Hepatocyte (in vitro differentiated cells): Measurements from ENCODE around the gene COL4A1.

ENCODE experiments used
- CTCF ChIP-seq: fragments of 200-600 bp; sonication (generic); IDR thresholded peaks from 2 replicates; pipeline ENCODE4 v1.5.1; 2016; ENCODE audit warnings: antibody characterized with exemption, mild to moderate bottlenecking; ENCODE audit not compliant: poor library complexity
- EZH2 ChIP-seq: fragments of 200-600 bp; sonication (generic); IDR thresholded peaks from 2 replicates; pipeline ENCODE4 v1.6.1; 2016; ENCODE audit warnings: antibody characterized with exemption, mild to moderate bottlenecking, borderline replicate concordance

- TF ChIP-seq CTCF (no peak), EZH2 (no peak)
Measured at GRCh38 chr13:110353339-110353977, 46.5 kb upstream of the COL4A1 start.
